Calu3 (cell line): ENCODE results near the gene MAP7. TPM values are rescaled to one million over a fixed set of nuclear protein-coding genes. Genes with fewer than 3 reads are reported as not detected.

Source experiments
- BruUV-seq: library from RNA; stranded (reverse); fragments of 400-500 nt; replicated peaks from 2 replicates; lab custom pipeline; 2021; lab: Mats Ljungman, UMichigan
- CTCF ChIA-PET: fragments of 300-600 bp; sonication (Branson Sonifier 250); formaldehyde crosslinking; loops from one replicate; lab custom pipeline; 2022; ENCODE audit warnings: antibody characterized with exemption; lab: Charles Lee
- DNase-seq: peaks from one replicate; pipeline ENCODE4 v3.0.0; 2022
- H3K27ac Mint-ChIP-seq: one replicate; pipeline ENCODE4 v1.8.0; 2022; ENCODE audit warnings: mixed read lengths; ENCODE audit not compliant: unreplicated experiment
- H3K27me3 Mint-ChIP-seq: one replicate; pipeline ENCODE4 v1.8.0; 2022; ENCODE audit warnings: mixed read lengths; ENCODE audit not compliant: unreplicated experiment
- H3K36me3 Mint-ChIP-seq: one replicate; pipeline ENCODE4 v1.8.0; 2022; ENCODE audit warnings: mild to moderate bottlenecking, moderate library complexity, mixed read lengths; ENCODE audit not compliant: insufficient read depth, unreplicated experiment
- H3K4me1 Mint-ChIP-seq: one replicate; pipeline ENCODE4 v1.8.0; 2022; ENCODE audit warnings: mild to moderate bottlenecking, low read depth, mixed read lengths; ENCODE audit not compliant: unreplicated experiment
- H3K4me3 Mint-ChIP-seq: one replicate; pipeline ENCODE4 v1.8.0; 2022; ENCODE audit warnings: mild to moderate bottlenecking, low read depth, moderate library complexity, mixed read lengths; ENCODE audit not compliant: unreplicated experiment
- H3K9me3 Mint-ChIP-seq: one replicate; pipeline ENCODE4 v1.8.0; 2022; ENCODE audit warnings: low read depth, mixed read lengths; ENCODE audit not compliant: unreplicated experiment
- intact Hi-C: fragments of 100-400 bp; cut with micrococcal nuclease; formaldehyde crosslinking; loops from one replicate; pipeline ENCODE4 v1.10.0; 2022; ENCODE audit not compliant: unreplicated experiment
- total RNA-seq: library from RNA; stranded (reverse); gene quantifications from 2 replicates; pipeline ENCODE4 v1.2.3, GENCODE V29; 2022
- TF ChIP-seq, protein P1 (sequence below): fragments of 200-600 bp; IDR thresholded peaks from one replicate; pipeline ENCODE4 v1.8.0; 2022; ENCODE audit warnings: antibody characterized with exemption; ENCODE audit not compliant: unreplicated experiment

MAP7 gene
- total RNA-seq, 1 experiment from 2014 or later, result 30.1 TPM

GRCh38 chr6:136514591-136514990, 35.6 kb downstream of the MAP7 start:
- H3K27me3 Mint-ChIP-seq, result no peaks in the 10 kb centered on the region
- no peak overlapping the region for H3K4me3 Mint-ChIP-seq
- no peak overlapping the region for H3K27ac Mint-ChIP-seq
- TF ChIP-seq, protein P1, sequence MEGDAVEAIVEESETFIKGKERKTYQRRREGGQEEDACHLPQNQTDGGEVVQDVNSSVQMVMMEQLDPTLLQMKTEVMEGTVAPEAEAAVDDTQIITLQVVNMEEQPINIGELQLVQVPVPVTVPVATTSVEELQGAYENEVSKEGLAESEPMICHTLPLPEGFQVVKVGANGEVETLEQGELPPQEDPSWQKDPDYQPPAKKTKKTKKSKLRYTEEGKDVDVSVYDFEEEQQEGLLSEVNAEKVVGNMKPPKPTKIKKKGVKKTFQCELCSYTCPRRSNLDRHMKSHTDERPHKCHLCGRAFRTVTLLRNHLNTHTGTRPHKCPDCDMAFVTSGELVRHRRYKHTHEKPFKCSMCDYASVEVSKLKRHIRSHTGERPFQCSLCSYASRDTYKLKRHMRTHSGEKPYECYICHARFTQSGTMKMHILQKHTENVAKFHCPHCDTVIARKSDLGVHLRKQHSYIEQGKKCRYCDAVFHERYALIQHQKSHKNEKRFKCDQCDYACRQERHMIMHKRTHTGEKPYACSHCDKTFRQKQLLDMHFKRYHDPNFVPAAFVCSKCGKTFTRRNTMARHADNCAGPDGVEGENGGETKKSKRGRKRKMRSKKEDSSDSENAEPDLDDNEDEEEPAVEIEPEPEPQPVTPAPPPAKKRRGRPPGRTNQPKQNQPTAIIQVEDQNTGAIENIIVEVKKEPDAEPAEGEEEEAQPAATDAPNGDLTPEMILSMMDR, result no peak
- intact Hi-C loops, result no loop called here
- no TSS peak for BruUV-seq
- H3K4me1 Mint-ChIP-seq, result peaks cover 26% of the 10 kb centered on the region
- no peak for DNase-seq
- no peaks in the 10 kb centered on the region for H3K9me3 Mint-ChIP-seq
- CTCF ChIA-PET, result interaction anchor here (0.6 kb wide), 1 partner anchor 91 kb away, joined by 3 read pairs; no protein-coding TSS in a partner anchor
- H3K36me3 Mint-ChIP-seq, result peaks cover 4% of the 10 kb centered on the region

GRCh38 chr6:136511926-136512325, 38.3 kb downstream of the MAP7 start:
- DNase-seq, result no peak
- BruUV-seq, result no TSS peak
- Mint-ChIP-seq H3K4me3 (no peak overlapping the region), H3K27me3 (no peaks in the 10 kb centered on the region), H3K27ac (no peak overlapping the region), H3K36me3 (peaks cover 4% of the 10 kb centered on the region), H3K9me3 (no peaks in the 10 kb centered on the region), H3K4me1 (peaks cover 21% of the 10 kb centered on the region)
- TF ChIP-seq, protein P1, result no peak
- CTCF ChIA-PET, result no interaction called here
- intact Hi-C loops, result no loop called here

DNA sequence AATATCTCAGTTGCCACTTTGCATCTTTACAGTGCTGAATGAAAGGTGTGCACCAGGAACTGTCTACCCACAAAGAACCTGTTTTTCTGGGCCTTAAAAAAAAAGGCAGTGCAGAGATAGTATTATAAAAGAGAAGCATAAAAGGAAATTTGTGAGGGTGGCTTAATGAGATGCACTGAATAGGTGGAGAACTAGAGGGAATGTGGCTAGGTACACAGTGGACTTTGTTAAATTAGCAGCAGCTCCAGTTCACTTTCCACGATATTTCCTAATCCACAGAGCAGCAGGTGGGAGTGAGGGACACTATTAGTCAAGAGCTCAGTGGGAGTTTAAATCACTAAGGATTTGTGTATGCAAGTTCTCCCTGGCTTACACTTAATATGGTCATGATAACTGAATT, 38.8 kb downstream of the MAP7 start:
- Mint-ChIP-seq H3K9me3 (no peaks in the 10 kb centered on the region), H3K36me3 (peaks cover 4% of the 10 kb centered on the region), H3K27ac (no peak overlapping the region), H3K4me1 (peaks cover 18% of the 10 kb centered on the region), H3K27me3 (no peaks in the 10 kb centered on the region), H3K4me3 (no peak overlapping the region)
- BruUV-seq, result no TSS peak
- no peak for DNase-seq
- CTCF ChIA-PET, result no interaction called here
- intact Hi-C loops, result no loop called here
- TF ChIP-seq, protein P1, result no peak

GRCh38 chr6:136510782-136511181, 39.4 kb downstream of the MAP7 start:
- DNase-seq, result no peak
- Mint-ChIP-seq H3K4me1 (peaks cover 24% of the 10 kb centered on the region), H3K27ac (no peak overlapping the region), H3K36me3 (peaks cover 4% of the 10 kb centered on the region), H3K4me3 (no peak overlapping the region), H3K27me3 (no peaks in the 10 kb centered on the region), H3K9me3 (no peaks in the 10 kb centered on the region)
- no TSS peak for BruUV-seq
- CTCF ChIA-PET, result interaction anchor here (0.8 kb wide), 1 partner anchor 601 kb away, joined by 3 read pairs; no protein-coding TSS in a partner anchor
- TF ChIP-seq, protein P1, result no peak
- intact Hi-C loops, result no loop called here
